NCI-H2227 (cell line): Measurements from ENCODE around the gene MMP15.
A peak's percentile ranks its signal among the peaks of the same experiment; 100 is the strongest.
"Not testable (repeated sequence)": the region's sequence is repeated elsewhere in the genome, so short reads cannot be mapped to it uniquely, and the experiment has no call there.

Source experiments
- DNase-seq: peaks from one replicate; lab custom pipeline; 2025; ENCODE audit not compliant: unreplicated experiment; lab: John Stamatoyannopoulos, UW

MMP15 gene

GRCh38 chr16:58048494-58049231, 23.1 kb downstream of the MMP15 start:
- no peak for DNase-seq

GRCh38 chr16:58049232-58050185, 24.0 kb downstream of the MMP15 start:
- no peak for DNase-seq

GRCh38 chr16:58051296-58051695, 25.7 kb downstream of the MMP15 start:
- no peak for DNase-seq

DNA sequence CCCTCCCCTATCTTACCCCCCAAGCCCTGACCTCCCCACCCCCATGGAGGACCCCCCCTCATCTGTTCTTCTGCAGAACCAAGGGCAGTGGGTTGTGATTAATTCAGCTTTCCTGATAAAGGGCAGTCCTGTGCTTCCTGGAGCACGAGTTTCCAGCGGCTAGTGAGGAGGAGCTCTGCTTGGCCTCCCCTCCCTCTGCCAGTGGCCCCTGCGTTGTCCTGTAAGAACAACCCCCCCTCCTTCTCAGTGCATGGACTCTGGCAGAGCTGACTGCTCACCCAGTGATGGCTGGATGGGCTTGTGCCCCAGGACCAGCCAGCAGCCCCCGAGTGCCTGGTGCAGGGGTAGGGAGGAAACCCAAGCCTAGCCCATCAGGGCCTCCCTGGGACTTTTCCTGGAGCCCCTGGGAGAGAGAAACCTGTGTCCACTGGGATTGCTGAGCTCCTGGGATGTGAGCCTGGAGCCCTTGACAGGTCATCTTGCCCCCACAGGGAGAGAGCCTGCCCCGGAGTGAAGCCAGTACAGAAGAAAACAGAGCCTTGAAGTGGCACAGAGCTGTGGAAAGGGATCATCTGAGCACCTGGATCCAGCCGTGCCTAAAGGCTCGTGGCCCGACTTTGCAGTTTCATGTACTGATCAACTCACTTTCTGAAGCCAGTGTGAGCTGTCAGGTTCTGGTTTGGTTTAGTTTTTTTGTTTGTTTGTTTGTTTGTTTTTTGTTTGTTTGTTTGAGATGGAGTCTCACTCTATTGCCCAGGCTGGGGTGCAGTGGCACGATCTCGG, 26.5 kb downstream of the MMP15 start:
- DNase-seq: no peak

GRCh38 chr16:58053682-58054005, 28.1 kb downstream of the MMP15 start:
- DNase-seq: no peak

DNA sequence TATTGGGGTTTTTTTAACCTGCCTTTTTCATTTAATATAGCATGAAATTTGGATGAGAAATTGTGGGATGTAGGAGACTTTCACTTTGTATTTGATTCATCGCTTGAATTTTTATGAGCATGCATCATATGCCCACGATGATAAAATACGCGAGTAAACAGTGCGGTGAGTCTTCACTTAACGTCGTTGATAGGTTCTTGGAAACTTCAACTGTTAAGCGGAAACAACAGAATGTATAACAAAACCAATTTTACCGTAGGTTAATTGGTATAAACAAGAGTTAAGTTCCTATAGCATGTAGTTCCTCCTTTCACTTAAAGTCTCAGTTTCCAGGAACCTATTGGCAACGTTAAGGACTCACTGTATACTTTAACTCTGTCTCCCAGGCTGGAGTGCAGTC, 28.7 kb downstream of the MMP15 start:
- no peak for DNase-seq

DNA sequence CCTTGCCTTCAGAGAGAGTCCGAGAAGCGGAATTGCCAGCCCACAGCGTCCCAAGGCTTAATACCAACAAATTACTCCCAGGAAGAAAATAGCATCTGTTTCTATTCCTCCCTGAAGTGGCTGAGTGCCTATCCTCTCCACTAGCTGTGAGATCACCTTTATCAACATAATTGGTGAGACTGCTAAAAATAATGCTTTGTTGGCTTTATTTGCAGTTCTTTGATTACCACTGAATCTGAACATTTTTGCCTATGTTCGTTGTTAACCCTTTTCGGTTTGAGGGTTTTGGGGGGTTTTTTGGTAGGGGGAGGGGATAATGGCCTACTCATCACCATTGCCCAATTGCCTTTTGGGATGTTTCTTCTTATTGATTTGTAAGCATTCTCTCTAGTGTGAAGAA, 31.0 kb downstream of the MMP15 start:
- peak; percentile 59 for DNase-seq

DNA sequence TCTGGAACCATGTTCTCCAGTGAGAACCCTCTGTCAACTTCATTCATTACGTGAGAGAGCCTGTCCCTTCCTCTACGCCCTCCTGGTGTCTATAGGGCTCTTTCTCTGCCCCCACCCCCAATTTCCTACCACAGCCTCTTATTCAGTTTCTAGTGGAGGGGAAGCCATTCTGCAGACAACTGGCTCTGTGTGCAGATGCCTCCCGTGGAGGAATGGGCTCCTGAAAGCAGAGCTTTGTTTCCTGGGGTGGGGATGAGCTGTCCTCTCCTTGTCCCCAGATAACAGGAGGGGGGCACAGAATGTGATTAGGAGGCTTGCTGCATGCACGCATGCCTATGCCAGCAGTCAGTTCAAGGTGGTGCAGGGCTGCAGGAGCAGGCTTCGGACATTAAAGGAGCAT, 31.6 kb downstream of the MMP15 start:
- DNase-seq: no peak

- DNase-seq: no peak
Measured at GRCh38 chr16:58057784-58058183, 32.2 kb downstream of the MMP15 start.

DNA sequence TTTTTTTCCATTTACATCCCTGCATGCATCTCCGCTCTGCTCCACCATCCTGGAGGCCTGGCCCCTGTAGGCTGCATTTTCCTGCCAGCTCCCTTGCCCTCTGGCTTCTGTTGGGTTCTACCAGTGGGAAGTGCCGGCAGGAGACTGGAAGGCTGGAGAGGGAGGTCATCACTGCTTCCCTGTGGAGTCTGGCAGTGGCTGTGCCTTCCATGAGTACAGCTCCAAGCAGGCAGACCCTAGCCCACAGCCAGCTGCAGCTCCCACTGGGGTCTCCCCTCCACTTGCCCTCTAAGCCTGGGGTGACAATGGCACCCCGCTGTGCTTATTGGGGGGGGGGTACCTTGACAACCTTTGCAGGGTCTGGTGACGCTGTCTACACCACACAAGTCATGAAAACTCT, 37.3 kb downstream of the MMP15 start:
- no peak for DNase-seq

DNA sequence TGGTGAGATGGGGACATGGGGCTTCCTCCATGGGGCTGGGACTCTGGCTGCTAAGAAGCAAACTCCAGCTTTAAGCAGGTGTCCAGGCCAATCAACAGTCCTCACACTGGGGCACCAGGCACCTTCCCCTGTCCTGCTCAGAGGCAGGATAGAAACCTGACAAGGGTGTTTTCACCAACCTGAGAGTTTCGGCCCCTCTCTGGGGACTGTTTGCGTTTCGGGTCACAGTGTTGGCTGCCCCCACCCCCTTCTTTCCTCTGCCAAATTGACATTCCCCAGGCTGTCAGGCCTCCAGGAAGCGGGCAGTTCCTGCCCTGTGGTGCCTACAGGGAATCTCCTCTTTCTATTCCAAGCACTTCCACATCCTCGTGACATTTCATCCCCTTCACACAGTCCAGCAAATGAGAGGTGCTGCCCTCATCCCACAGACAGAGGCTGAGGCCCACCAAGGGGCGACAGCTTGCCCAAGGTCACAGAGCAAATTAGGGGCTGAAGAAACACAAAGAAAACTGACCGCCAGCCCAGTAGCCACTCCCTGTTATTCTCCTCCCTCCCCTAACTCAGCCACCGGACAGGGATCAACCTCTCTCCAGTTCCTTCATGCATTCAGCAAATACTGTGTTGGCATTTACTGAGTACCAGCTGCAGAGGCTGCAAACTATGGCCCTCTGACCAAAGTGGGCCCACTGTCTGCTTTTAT, 38.0 kb downstream of the MMP15 start:
- no peak for DNase-seq

DNA sequence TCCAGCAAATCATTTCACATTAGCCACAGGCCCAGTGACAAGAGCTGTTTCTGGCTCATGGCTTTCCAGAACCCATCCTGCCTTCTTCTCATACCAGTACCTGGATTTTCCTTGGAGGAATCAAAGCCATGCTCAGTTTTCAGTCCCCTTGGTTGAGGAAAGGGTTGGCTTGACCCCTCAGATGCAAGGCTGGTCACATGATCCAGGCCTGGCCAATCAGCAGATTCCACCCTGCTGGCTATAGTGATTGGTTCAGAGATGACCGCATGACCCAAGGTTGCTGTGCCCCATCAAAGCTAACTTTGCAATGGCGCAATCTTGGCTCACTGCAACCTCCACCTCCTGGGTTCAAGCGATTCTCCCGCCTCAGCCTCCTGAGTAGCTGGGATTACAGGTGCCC, 45.0 kb downstream of the MMP15 start:
- DNase-seq: no peak

- DNase-seq: not testable (repeated sequence)
Measured at GRCh38 chr16:58072134-58072533, 46.6 kb downstream of the MMP15 start.

GRCh38 chr16:58073086-58073485, 47.5 kb downstream of the MMP15 start:
- not testable (repeated sequence) for DNase-seq

DNA sequence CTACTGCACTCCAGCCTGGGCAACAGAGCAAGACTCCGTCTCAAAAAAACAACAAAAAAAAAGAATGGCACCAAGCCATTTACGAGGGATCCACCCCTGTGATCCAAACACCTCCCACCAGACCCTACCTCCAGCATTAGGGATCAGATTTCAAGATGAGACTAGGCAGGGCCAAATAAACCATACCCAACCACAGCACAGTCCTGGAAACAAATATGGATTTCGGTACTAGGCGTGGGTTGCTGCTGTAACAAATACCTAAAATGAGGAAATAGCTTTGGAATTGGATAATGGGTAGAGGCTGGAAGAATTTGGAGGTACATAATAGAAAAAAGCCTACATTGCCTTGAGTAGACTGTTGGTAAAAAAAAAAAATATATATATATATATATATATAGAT, 49.1 kb downstream of the MMP15 start:
- no peak for DNase-seq

- DNase-seq: no peak
Measured at GRCh38 chr16:58076514-58076913, 51.0 kb downstream of the MMP15 start.

DNA sequence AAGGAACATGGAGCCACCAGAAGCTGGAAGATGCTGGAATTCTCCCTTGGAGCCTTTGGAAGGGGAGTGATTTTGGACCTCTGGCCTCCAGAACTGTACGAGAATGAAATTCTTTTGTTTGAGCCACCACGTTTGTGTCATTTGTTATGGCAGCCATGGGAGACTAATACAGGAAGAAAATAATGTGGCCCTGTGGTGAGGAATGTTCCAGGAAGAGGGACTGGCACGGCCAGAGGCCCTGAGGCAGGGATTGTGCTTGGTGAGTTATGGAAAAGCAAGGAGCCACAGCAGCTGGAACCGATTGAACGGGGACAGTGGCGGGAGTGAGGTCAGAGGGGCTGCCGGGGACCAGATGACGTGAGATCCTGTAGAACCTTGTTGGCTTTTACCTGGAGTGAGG, 52.2 kb downstream of the MMP15 start:
- no peak for DNase-seq

- not testable (repeated sequence) for DNase-seq
Measured at GRCh38 chr16:58080657-58081056, 55.1 kb downstream of the MMP15 start.

DNA sequence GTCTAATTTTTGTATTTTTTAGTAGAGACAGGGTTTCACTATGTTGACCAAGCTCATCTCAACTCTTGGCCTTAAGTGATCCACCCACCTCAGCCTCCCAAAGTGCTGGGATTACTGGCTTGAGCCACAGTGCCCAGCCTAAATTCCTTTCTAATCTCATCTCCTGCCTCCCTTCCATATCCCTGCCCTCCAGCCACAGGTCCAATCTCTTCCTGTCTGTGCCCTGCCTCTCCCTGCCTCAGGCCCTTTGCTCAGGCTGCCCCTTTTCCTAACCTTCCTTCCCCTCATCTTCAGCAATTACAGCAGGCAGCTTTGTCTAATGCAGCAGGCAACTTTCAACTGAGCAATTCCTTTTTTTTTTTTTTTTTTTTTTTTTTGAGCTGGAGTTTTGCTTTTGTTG, 56.8 kb downstream of the MMP15 start:
- no peak for DNase-seq

DNA sequence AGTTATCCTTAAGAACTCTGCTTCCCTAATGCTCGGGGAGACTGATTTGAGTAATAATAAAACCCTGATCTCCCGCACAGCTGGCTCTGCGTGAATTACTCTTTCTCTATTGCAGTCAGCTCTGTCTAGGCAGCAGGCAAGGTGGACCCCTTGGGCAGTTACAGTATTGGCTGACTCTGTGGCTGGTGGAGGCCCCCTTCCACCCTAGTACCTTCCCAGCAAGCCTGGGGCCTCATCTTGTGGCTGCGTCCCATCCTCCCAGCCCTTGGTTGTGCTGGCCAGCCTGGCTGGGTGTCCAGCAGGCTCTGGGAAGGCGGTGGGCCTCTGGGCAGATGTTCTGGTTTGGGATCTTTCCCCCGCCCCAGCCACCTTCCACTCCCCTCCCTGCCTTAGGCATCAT, 59.1 kb downstream of the MMP15 start:
- DNase-seq: no peak

- DNase-seq: no peak
Measured at GRCh38 chr16:58085171-58085570, 59.6 kb downstream of the MMP15 start.
